HepG2 (cell line): ENCODE results near the gene SYTL3. TPM values are rescaled to one million over a fixed set of nuclear protein-coding genes. Genes with fewer than 3 reads are reported as not detected.

ENCODE experiments used
- ATAC-seq: fragments of 200-7000 bp; cut with Tn5 transposase; 3 replicates; pipeline ENCODE4 v1.9.1; 2020; ENCODE audit warnings: mild to moderate bottlenecking, moderate library complexity
- BruUV-seq: library from RNA; stranded (reverse); fragments of 400-500 nt; replicated peaks from 2 replicates; lab custom pipeline; 2021; lab: Mats Ljungman, UMichigan
- CTCF ChIA-PET: fragments of 300-600 bp; formaldehyde crosslinking; extraction: SDS; loops from one replicate; lab custom pipeline; 2021; ENCODE audit warnings: low total read pairs, inconsistent platforms, low intra/inter-chr PET ratio; lab: Yijun Ruan, JAX
- POLR2A ChIA-PET: fragments of 350-600 bp; sonication (Branson Sonifier 250); formaldehyde crosslinking; loops from one replicate; lab custom pipeline; 2020; ENCODE audit warnings: antibody characterized with exemption, inconsistent platforms; lab: Yijun Ruan, JAX
- DNase-seq: peaks from one replicate; pipeline ENCODE4 v3.0.0-alpha.2; 2015; ENCODE audit warnings: low spot score
- FAIRE-seq: peaks from 3 replicates; lab custom pipeline; 2011; peaks lifted over from hg19 to GRCh38; lab: Jason Lieb, UNC
- H2AFZ ChIP-seq: one replicate; pipeline ENCODE4 v1.6.1; 2011; ENCODE audit warnings: low read length, inconsistent platforms
- H3K27ac ChIP-seq: fragments of 300-600 bp; 3 replicates; pipeline ENCODE4 v1.8.0; 2011; ENCODE audit warnings: mixed run types, mild to moderate bottlenecking, mixed read lengths, low read length, inconsistent platforms; ENCODE audit not compliant: insufficient read depth; ENCODE audit errors: extremely low read length
- H3K27me3 ChIP-seq, 2 experiments: fragments of 200-600 bp in 1 of 2; 2 replicates in 1 of 2; 3 replicates in 1 of 2; pipeline versions ENCODE4 v1.6.0 to v1.8.0; 2011; ENCODE audit warnings: low read length in 2 of 2, mild to moderate bottlenecking in 2 of 2, moderate library complexity in 2 of 2, inconsistent platforms in 1 of 2; ENCODE audit not compliant: insufficient read depth in 2 of 2, control insufficient read depth in 1 of 2
- H3K36me3 ChIP-seq, 2 experiments: fragments of 200-600 bp in 1 of 2; replicated peaks in 1 of 2; 2 replicates in 1 of 2; 3 replicates in 1 of 2; pipeline versions ENCODE4 v1.5.1 to v1.8.0; 2011; ENCODE audit warnings: low read length in 2 of 2, inconsistent platforms in 1 of 2; ENCODE audit not compliant: insufficient read depth in 2 of 2, control insufficient read depth in 1 of 2
- H3K4me1 ChIP-seq: 2 replicates; pipeline ENCODE4 v1.5.1; 2012; ENCODE audit warnings: low read length, inconsistent platforms; ENCODE audit not compliant: insufficient read depth
- H3K4me2 ChIP-seq: 2 replicates; pipeline ENCODE4 v1.6.0; 2011; ENCODE audit warnings: low read depth, low read length, inconsistent platforms
- H3K4me3 ChIP-seq, 3 experiments: fragments of 200-600 bp in 1 of 3; sonication (generic), shearing (Covaris generic) in 1 of 3; replicated peaks in 1 of 3; 2 replicates each; pipeline ENCODE4 v1.5.1; 2011 to 2016; ENCODE audit warnings: low read length in 3 of 3, inconsistent platforms in 2 of 3, low read depth in 2 of 3, mild to moderate bottlenecking in 2 of 3, control low read depth in 1 of 3, mixed read lengths in 1 of 3; ENCODE audit not compliant: insufficient read depth in 1 of 3
- H3K79me2 ChIP-seq: one replicate; pipeline ENCODE4 v1.6.1; 2011; ENCODE audit warnings: low read length, inconsistent platforms; ENCODE audit not compliant: insufficient read depth
- H3K9ac ChIP-seq: 2 replicates; pipeline ENCODE4 v1.6.0; 2011; ENCODE audit warnings: mild to moderate bottlenecking, low read depth, low read length, inconsistent platforms; ENCODE audit not compliant: insufficient read depth
- H3K9me3 ChIP-seq: 2 replicates; pipeline ENCODE4 v1.5.1; 2012; ENCODE audit warnings: mild to moderate bottlenecking, low read length
- H4K20me1 ChIP-seq: 2 replicates; pipeline ENCODE4 v1.6.0; 2011; ENCODE audit warnings: inconsistent platforms, mild to moderate bottlenecking, low read length, moderate library complexity; ENCODE audit not compliant: insufficient read depth
- BHLHE40 ChIP-seq: IDR thresholded peaks from 2 replicates; pipeline ENCODE4 v1.6.1; 2011; ENCODE audit warnings: low read length, improper control_type of control experiment
- MED8 ChIP-seq: sonication (generic); formaldehyde crosslinking; IDR thresholded peaks from 2 replicates; pipeline ENCODE4 v1.8.1; 2023; ENCODE audit warnings: mild to moderate bottlenecking, missing genetic modification reagents; ENCODE audit not compliant: insufficient replicate concordance
- XBP1 ChIP-seq: sonication (generic); formaldehyde crosslinking; IDR thresholded peaks from 2 replicates; pipeline ENCODE4 v1.5.0; 2020; ENCODE audit warnings: missing genetic modification reagents
- ZSCAN22 ChIP-seq: sonication (generic); formaldehyde crosslinking; IDR thresholded peaks from 2 replicates; pipeline ENCODE4 v1.4.0; 2020; ENCODE audit warnings: mild to moderate bottlenecking, missing genetic modification reagents
- WGBS: methylation state at CpG from one replicate; pipeline ENCODE4 v1.1.6; 2017; ENCODE audit warnings: low lambda C conversion rate; 5-methylcytosine and 5-hydroxymethylcytosine counted together
- in situ Hi-C: cut with HindIII; loops from 2 replicates; pipeline ENCODE4 v1.10.0; 2017; ENCODE audit warnings: low pct_unique_long_range_greater_than_20kb; ENCODE audit not compliant: extremely low pct_ligation_motif_present
- intact Hi-C: fragments of 100-400 bp; cut with micrococcal nuclease; formaldehyde crosslinking; loops from one replicate; pipeline ENCODE4 v1.10.0; 2022; ENCODE audit not compliant: unreplicated experiment
- polyA plus RNA-seq, 8 experiments: library from polyadenylated mRNA; depleted of rRNA in 3 of 8; stranded (reverse) in 7 of 8; unstranded in 1 of 8; fragments of >200 nt; fragmentation: Illumina TruSeq in 4 of 8; extraction: Trizol in 4 of 8; gene quantifications; 2 replicates each; pipeline versions ENCODE4 v1.2.1 to v1.2.3, GENCODE V29; 2011 to 2016; ENCODE audit warnings: low read depth in 4 of 8, missing spikeins in 1 of 8, mixed read lengths in 1 of 8; ENCODE audit not compliant: insufficient read depth in 1 of 8
- total RNA-seq, 5 experiments: library from RNA; depleted of rRNA; stranded (reverse); fragments of >200 nt; fragmentation: Illumina TruSeq; extraction: Trizol; gene quantifications; 2 replicates each; pipeline ENCODE4 v1.2.3, GENCODE V29; 2016; ENCODE audit warnings: low read depth in 1 of 5
- TF ChIP-seq, protein P1 (sequence below): sonication (generic); formaldehyde crosslinking; IDR thresholded peaks from 2 replicates; pipeline ENCODE4 v1.5.0; 2020; ENCODE audit warnings: mild to moderate bottlenecking, missing genetic modification reagents, borderline replicate concordance

SYTL3 gene
- total and polyA plus RNA-seq, 2 of the 13 experiments (the other 11 are each of a cell fraction or from before 2014, with no cell fraction given) = 0.11 to 0.28 TPM

DNA sequence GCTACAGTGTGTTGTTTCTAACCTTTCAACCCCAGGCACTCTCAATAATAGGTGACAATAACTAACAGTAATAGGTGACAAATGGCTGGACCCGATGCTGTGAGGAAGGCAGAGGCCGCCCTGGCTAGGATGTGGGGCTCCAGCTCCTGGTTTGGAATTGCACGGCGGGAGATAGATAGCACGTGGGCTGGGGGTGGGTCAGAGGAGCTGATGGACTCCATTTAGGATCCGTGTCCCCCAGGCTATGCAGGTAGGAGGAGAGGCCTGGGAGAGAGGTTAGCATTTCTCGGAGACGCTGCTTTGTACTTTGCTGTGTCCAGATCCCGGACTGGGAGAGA, 107.9 kb downstream of the SYTL3 start:
- Histone ChIP-seq H3K27ac (no peak overlapping the region), H3K36me3 (no peaks in the 10 kb centered on the region), H3K9me3 (no peaks in the 10 kb centered on the region), H3K4me1 (peaks cover 12% of the 10 kb centered on the region), H3K9ac (no peak overlapping the region), H4K20me1 (no peaks in the 10 kb centered on the region), H3K4me2 (no peak overlapping the region), H2AFZ (no peak overlapping the region), H3K4me3 (no peak overlapping the region), H3K79me2 (no peaks in the 10 kb centered on the region), H3K27me3 (peaks cover 1 to 21% of the 10 kb centered on the region in 2 experiments; a peak in 3 of 5 replicates)
- no peak for DNase-seq
- ChIA-PET POLR2A (no interaction called here), CTCF (no interaction called here)
- no peak for FAIRE-seq
- in situ Hi-C loops (no loop called here), intact Hi-C loops (no loop called here)
- TF ChIP-seq, protein P1, sequence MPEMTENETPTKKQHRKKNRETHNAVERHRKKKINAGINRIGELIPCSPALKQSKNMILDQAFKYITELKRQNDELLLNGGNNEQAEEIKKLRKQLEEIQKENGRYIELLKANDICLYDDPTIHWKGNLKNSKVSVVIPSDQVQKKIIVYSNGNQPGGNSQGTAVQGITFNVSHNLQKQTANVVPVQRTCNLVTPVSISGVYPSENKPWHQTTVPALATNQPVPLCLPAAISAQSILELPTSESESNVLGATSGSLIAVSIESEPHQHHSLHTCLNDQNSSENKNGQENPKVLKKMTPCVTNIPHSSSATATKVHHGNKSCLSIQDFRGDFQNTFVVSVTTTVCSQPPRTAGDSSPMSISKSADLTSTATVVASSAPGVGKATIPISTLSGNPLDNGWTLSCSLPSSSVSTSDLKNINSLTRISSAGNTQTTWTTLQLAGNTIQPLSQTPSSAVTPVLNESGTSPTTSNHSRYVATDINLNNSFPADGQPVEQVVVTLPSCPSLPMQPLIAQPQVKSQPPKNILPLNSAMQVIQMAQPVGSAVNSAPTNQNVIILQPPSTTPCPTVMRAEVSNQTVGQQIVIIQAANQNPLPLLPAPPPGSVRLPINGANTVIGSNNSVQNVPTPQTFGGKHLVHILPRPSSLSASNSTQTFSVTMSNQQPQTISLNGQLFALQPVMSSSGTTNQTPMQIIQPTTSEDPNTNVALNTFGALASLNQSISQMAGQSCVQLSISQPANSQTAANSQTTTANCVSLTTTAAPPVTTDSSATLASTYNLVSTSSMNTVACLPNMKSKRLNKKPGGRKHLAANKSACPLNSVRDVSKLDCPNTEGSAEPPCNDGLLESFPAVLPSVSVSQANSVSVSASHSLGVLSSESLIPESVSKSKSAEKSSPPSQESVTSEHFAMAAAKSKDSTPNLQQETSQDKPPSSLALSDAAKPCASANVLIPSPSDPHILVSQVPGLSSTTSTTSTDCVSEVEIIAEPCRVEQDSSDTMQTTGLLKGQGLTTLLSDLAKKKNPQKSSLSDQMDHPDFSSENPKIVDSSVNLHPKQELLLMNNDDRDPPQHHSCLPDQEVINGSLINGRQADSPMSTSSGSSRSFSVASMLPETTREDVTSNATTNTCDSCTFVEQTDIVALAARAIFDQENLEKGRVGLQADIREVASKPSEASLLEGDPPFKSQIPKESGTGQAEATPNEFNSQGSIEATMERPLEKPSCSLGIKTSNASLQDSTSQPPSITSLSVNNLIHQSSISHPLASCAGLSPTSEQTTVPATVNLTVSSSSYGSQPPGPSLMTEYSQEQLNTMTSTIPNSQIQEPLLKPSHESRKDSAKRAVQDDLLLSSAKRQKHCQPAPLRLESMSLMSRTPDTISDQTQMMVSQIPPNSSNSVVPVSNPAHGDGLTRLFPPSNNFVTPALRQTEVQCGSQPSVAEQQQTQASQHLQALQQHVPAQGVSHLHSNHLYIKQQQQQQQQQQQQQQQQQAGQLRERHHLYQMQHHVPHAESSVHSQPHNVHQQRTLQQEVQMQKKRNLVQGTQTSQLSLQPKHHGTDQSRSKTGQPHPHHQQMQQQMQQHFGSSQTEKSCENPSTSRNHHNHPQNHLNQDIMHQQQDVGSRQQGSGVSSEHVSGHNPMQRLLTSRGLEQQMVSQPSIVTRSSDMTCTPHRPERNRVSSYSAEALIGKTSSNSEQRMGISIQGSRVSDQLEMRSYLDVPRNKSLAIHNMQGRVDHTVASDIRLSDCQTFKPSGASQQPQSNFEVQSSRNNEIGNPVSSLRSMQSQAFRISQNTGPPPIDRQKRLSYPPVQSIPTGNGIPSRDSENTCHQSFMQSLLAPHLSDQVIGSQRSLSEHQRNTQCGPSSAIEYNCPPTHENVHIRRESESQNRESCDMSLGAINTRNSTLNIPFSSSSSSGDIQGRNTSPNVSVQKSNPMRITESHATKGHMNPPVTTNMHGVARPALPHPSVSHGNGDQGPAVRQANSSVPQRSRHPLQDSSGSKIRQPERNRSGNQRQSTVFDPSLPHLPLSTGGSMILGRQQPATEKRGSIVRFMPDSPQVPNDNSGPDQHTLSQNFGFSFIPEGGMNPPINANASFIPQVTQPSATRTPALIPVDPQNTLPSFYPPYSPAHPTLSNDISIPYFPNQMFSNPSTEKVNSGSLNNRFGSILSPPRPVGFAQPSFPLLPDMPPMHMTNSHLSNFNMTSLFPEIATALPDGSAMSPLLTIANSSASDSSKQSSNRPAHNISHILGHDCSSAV (CRISPR knock-in tag) = no peak
- no peak for TF ChIP-seq MED8
- no peak for TF ChIP-seq XBP1 (CRISPR knock-in tag)
- no peak for TF ChIP-seq BHLHE40
- no peak for TF ChIP-seq ZSCAN22 (CRISPR knock-in tag)
- 57% methylated on average over 9 of the region's 9 CpGs for WGBS
- no peak for ATAC-seq
- no TSS peak for BruUV-seq
